SU-DHL-6 (cell line): ENCODE data around the gene SUSD3.

ENCODE experiments used
- H2AFZ ChIP-seq: fragments of 200-600 bp; sonication (generic); 2 replicates; pipeline ENCODE4 v1.6.1; 2014; ENCODE audit warnings: low read depth, mild to moderate bottlenecking, moderate library complexity, mixed read lengths, antibody characterized with exemption, low read length; ENCODE audit not compliant: severe bottlenecking
- H3F3A ChIP-seq: fragments of 200-600 bp; shearing (Covaris generic); 2 replicates; pipeline ENCODE4 v1.6.0; 2016; ENCODE audit warnings: antibody characterized with exemption, mild to moderate bottlenecking; ENCODE audit not compliant: insufficient read depth
- H3K27ac ChIP-seq: fragments of 200-600 bp; sonication (generic); 2 replicates; pipeline ENCODE4 v1.5.1; 2016; ENCODE audit warnings: low read depth, mild to moderate bottlenecking, low read length, moderate library complexity, mixed read lengths
- H3K27me3 ChIP-seq: fragments of 200-600 bp; sonication (generic), shearing (Covaris generic); 2 replicates; pipeline ENCODE4 v1.6.0; 2014; ENCODE audit warnings: mild to moderate bottlenecking, low read length
- H3K36me3 ChIP-seq: fragments of 200-600 bp; sonication (generic); 2 replicates; pipeline ENCODE4 v1.6.1; 2014; ENCODE audit warnings: mild to moderate bottlenecking, low read length, mixed read lengths
- H3K4me2 ChIP-seq: fragments of 300-600, 200-600 bp; shearing (Covaris generic), sonication (generic); 2 replicates; pipeline ENCODE4 v1.6.0; 2014; ENCODE audit warnings: low read length, low read depth, mild to moderate bottlenecking; ENCODE audit not compliant: poor library complexity, severe bottlenecking
- H3K4me3 ChIP-seq: fragments of 200-600 bp; sonication (generic); 2 replicates; pipeline ENCODE4 v1.5.1; 2014; ENCODE audit warnings: antibody characterized with exemption, low read length, mild to moderate bottlenecking, mixed read lengths; ENCODE audit not compliant: insufficient read depth, poor library complexity, severe bottlenecking
- H3K79me2 ChIP-seq: fragments of 200-600 bp; sonication (generic); 2 replicates; pipeline ENCODE4 v1.6.1; 2014; ENCODE audit warnings: mild to moderate bottlenecking, low read length, moderate library complexity; ENCODE audit not compliant: insufficient read depth
- H3K9ac ChIP-seq: fragments of 200-600 bp; sonication (generic); 2 replicates; pipeline ENCODE4 v1.7.0; 2014; ENCODE audit warnings: mild to moderate bottlenecking, low read length
- H3K9me2 ChIP-seq: fragments of 200-600 bp; sonication (generic); replicated peaks from 2 replicates; pipeline ENCODE4 v1.6.1; 2014; ENCODE audit warnings: low read length; ENCODE audit not compliant: insufficient read depth
- H3K9me3 ChIP-seq: fragments of 200-600 bp; sonication (generic); 2 replicates; pipeline ENCODE4 v1.6.1; 2014; ENCODE audit warnings: low read length, mixed read lengths; ENCODE audit not compliant: insufficient read depth
- H4K20me1 ChIP-seq: fragments of 200-600 bp; sonication (generic); 2 replicates; pipeline ENCODE4 v1.6.1; 2014; ENCODE audit warnings: low read depth, mild to moderate bottlenecking, antibody characterized with exemption, low read length, moderate library complexity, mixed read lengths
- CTCF ChIP-seq: fragments of 200-600 bp; sonication (generic); IDR thresholded peaks from one replicate; pipeline ENCODE4 v1.5.1; 2017; ENCODE audit warnings: antibody characterized with exemption, mild to moderate bottlenecking, low read length, moderate library complexity; ENCODE audit not compliant: insufficient read depth, poor library complexity, severe bottlenecking
- EZH2phosphoT487 ChIP-seq: fragments of 200-600 bp; sonication (generic), shearing (Covaris generic); conservative IDR thresholded peaks from 2 replicates; pipeline ENCODE4 v1.6.1; 2018; ENCODE audit warnings: mild to moderate bottlenecking, antibody characterized with exemption, low read length, moderate library complexity, mixed read lengths

The SUSD3 gene

GRCh38 chr9:93030642-93031628, 27.6 kb upstream of the SUSD3 start:
- Histone ChIP-seq H4K20me1 (no peaks in the 10 kb centered on the region), H3K4me2 (no peak overlapping the region), H3K9me2 (no peaks in the 10 kb centered on the region), H3K27ac (no peak overlapping the region), H2AFZ (no peak overlapping the region), H3K9ac (no peak overlapping the region), H3K79me2 (no peaks in the 10 kb centered on the region), H3K36me3 (no peaks in the 10 kb centered on the region), H3K4me3 (no peak overlapping the region), H3K9me3 (no peaks in the 10 kb centered on the region), H3F3A (no peaks in the 10 kb centered on the region), H3K27me3 (no peaks in the 10 kb centered on the region)
- TF ChIP-seq CTCF (no peak), EZH2phosphoT487 (no peak)

GRCh38 chr9:93031629-93032430, 26.7 kb upstream of the SUSD3 start:
- H3K27me3 ChIP-seq = no peaks in the 10 kb centered on the region
- no peak overlapping the region for H3K4me3 ChIP-seq
- no peak overlapping the region for H3K9ac ChIP-seq
- TF ChIP-seq CTCF (no peak), EZH2phosphoT487 (no peak)
- H3F3A ChIP-seq = no peaks in the 10 kb centered on the region
- H3K9me3 ChIP-seq = no peaks in the 10 kb centered on the region
- H3K9me2 ChIP-seq = no peaks in the 10 kb centered on the region
- no peaks in the 10 kb centered on the region for H4K20me1 ChIP-seq
- H2AFZ ChIP-seq = no peak overlapping the region
- no peak overlapping the region for H3K4me2 ChIP-seq
- no peaks in the 10 kb centered on the region for H3K36me3 ChIP-seq
- no peaks in the 10 kb centered on the region for H3K79me2 ChIP-seq
- H3K27ac ChIP-seq = no peak overlapping the region

- no peaks in the 10 kb centered on the region for H4K20me1 ChIP-seq
- no peaks in the 10 kb centered on the region for H3K27me3 ChIP-seq
- no peak overlapping the region for H3K27ac ChIP-seq
- H3K4me2 ChIP-seq = no peak overlapping the region
- no peak overlapping the region for H2AFZ ChIP-seq
- H3K9me3 ChIP-seq = no peaks in the 10 kb centered on the region
- no peak overlapping the region for H3K9ac ChIP-seq
- H3F3A ChIP-seq = no peaks in the 10 kb centered on the region
- TF ChIP-seq EZH2phosphoT487 (no peak), CTCF (no peak)
- no peaks in the 10 kb centered on the region for H3K9me2 ChIP-seq
- H3K79me2 ChIP-seq = no peaks in the 10 kb centered on the region
- no peak overlapping the region for H3K4me3 ChIP-seq
- no peaks in the 10 kb centered on the region for H3K36me3 ChIP-seq
Observed at GRCh38 chr9:93032545-93032944, 26.0 kb upstream of the SUSD3 start.
